Right lung (tissue), 5 donors: Measurements from ENCODE around the gene TSGA10IP. TPM values are rescaled to one million over a fixed set of nuclear protein-coding genes. Genes with fewer than 3 reads are reported as not detected.
"Not testable (repeated sequence)": the region's sequence is repeated elsewhere in the genome, so short reads cannot be mapped to it uniquely, and the experiment has no call there.

Experiments
- DNase-seq, 2 donors: peaks; one replicate each; pipeline ENCODE4 v3.0.0-alpha.2; 2013
- polyA plus RNA-seq, 5 donors: library from polyadenylated mRNA; unstranded; fragments of 120-200 nt; gene quantifications; one replicate each; pipeline versions ENCODE4 v1.2.1 to v1.2.3, GENCODE V29; 2013; ENCODE audit warnings: inconsistent platforms in 1 of 5, low replicate concordance in 1 of 5; ENCODE audit not compliant: insufficient read length in 5 of 5, insufficient read depth in 1 of 5

Gene TSGA10IP
- polyA plus RNA-seq, 5 donors = 0.21 to 0.62 (median 0.44) TPM

DNA sequence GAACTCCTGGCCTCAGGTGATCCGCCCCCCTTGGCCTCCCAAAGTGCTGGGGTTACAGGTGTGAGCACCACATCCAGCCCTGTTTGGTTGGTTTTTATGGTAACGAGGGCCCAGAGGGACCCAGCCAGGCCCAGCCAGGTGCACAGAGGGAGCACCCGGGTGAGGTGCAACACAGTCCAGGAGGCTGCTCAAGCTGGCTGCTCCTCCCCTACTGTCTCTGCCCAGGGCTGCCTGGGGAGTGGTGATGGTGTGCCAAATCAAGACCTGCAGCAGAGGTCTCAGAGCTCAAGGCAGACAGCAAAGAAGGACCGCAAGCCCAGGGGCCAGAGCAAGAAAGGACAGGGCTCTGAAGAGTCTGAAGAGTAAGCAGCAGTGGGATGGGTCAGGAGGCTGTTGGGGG is 1.4 kb downstream of the TSGA10IP start:
- no peak for DNase-seq

DNA sequence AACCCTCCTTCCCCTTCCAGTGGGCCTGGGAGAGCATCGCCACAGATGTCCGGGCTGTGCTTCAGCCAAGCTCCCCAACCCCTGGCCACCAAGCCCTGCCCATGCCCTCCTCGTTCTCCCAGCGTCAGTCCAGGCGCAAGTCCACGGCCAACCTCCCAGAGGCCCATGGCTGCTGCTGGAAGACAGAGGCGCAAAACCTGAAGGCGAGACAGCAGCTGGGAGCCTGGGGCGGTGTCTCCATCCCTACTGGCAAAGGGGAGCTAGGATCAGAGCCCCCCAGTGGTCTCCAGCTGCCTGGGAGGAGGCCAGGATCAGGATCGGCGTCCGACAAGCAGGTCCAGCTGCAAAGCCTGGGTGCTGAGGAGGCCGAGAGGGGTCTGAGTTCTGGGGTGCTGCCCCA is 1.9 kb downstream of the TSGA10IP start:
- no peak for DNase-seq

DNA sequence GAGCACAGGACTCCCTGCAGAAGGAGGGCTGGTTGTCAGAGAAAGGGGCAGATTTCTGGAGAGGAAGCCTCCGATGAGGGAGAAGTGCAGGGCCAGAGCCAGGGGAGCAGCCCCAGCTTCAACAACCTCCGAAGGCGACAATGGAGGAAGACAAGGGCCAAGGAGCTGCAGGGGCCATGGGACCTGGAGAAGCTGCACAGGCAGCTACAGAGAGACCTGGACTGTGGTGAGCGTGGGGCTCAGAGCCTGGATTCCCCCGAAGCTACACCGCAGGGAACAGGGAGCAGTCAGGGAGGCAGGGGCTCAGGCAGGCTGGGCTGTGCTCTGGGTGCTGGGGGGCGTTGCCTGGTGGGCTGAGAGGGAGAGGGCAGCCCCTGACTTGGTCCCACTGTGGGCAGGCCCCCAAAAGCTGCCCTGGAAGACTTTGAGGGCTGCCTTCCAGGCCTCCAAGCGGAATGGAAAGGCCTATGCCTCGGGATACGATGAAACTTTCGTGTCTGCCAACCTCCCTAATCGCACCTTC is 2.4 kb downstream of the TSGA10IP start:
- DNase-seq = no peak

DNA sequence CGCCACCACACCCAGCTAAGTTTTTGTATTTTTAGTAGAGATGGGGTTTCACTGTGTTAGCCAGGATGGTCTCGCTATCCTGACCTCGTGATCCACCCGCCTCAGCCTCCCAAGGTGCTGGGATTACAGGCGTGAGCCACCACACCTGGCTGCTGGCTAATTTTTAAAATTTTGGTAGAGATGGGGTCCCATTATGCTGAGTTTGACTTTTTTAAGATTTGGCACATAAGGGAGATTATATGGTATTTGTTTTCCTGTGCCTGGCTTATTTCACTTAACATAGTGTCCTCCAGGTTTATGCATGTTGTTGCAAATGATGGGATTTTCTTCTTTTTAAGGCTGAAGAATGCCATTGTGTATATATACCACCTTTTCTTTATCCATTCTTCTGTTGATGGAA is 5.4 kb downstream of the TSGA10IP start:
- not testable (repeated sequence) for DNase-seq

DNA sequence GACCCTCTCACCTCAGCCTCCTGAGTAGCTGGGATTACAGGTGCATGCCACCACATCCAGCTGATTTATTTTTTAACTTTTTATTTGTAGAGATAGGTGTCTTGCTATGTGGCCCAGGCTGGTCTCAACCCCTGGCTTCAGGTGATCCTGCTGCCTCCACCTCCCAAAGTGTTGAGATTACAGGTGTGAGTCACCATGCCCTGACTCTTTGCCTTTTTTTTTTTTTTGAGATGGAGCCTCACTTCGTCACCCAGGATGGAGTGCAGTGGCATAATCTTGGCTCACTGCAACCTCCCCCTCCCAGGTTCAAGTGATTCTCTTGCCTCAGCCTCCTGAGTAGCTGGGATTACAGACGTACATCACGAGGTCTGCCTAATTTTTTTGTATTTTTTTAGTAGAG is 6.4 kb downstream of the TSGA10IP start:
- not testable (repeated sequence) for DNase-seq

DNA sequence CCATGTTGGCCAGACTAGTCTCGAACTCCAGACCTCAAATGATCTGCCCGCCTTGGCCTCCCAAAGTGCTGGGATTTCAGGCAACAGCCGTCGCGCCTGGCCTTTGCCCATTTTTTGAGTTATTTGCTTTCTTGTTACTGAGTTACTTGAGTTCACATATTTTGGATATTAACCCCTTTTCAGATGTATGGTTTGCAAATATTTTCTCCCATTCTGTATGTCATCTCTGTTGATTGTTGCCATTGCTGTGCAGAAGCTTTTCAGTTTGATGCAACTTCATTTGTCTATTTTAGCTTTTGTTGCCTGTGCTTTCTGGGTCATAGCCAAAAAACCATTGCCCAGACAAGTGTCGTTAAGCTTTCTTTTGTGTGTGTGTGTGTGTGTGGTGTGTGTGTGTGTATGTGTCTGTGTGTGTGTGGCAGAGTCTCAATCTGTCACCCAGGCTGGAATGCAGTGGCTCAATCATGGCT is 6.8 kb downstream of the TSGA10IP start:
- DNase-seq = no peak

DNA sequence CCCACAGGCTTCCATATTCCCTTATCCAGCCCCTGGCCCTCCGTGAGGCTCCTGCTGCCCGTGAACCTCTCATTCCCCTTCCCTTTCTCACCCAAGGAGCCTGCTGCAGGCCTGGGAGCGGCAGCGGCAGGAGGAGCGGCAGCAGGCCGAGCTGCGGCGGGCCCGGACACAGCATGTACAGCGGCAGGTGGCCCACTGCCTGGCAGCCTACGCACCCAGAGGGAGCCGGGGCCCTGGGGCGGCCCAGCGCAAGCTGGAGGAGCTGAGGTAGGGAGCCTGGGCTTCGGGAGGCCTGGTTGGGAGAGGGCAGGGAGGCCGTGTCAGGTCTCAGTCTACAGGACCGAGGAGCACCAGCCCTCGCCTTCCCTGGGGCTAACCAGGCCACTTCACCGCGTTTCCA is 8.2 kb downstream of the TSGA10IP start:
- no peak for DNase-seq

DNA sequence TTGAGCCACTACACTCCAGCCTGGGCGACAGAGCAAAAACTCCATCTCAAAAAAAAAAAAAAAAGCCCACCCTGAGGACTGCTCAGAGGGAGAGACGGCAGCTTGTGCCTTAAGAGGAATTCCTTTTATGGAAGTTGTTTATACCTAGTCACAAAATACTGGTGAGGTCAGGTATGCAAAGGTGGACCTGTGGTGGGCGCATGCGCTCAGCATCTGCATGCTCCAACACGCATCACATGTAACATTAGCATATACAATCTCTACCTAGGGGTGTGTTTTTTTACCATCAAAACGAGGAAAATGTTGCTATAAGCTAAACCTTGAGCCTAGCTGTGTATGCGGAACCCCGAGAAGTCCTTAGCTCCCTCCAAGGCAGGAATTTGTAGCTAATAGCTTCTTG is 9.5 kb downstream of the TSGA10IP start:
- DNase-seq = no peak

DNA sequence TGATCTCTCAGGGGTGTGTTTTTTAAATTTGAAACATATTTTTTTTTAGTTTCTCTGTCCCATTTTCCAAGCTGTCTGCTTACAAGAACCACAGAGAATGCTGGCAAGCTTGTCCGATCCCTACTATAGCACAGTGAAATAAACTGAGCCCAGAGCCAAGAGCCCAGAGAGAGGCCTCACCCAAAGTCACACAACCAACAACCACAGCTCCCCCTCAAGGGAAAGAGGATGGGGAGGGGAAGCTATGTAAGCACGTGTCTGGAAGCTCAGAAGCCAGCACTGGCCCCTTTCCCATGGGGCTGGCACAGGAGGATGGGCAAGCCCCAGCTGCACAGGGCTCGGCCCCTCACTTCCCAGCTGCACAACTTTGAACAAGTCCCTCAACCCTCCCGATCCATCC is 13.0 kb downstream of the TSGA10IP start:
- no peak for DNase-seq

DNA sequence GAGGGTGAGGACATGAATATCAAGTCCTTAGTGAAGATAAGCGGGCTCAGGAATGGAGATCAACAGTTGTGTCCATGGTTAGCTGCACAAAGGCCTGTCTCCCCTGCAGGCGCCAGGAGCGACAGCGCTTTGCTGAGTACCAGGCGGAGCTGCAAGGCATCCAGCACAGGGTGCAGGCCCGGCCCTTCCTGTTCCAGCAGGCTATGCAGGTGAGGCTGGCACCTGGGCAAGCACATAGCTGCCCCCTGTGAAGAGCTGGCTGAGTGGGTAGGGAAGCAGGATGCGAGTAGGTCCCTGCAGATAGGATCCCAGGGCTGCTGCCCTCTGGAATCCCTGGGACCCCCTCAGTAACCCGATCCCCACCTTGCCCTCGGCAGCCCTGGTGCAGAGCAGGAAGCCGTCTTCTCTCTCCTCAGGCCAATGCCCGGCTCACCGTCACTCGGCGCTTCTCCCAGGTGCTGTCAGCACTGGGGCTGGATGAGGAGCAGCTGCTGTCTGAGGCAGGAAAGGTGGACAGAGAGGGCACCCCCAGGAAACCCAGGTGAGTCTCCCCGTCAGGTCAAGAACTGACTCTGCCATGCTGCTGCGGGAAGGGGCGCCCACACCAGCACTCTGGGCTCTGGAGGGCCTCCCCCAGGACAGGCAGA is 13.6 kb downstream of the TSGA10IP start:
- DNase-seq = no peak

DNA sequence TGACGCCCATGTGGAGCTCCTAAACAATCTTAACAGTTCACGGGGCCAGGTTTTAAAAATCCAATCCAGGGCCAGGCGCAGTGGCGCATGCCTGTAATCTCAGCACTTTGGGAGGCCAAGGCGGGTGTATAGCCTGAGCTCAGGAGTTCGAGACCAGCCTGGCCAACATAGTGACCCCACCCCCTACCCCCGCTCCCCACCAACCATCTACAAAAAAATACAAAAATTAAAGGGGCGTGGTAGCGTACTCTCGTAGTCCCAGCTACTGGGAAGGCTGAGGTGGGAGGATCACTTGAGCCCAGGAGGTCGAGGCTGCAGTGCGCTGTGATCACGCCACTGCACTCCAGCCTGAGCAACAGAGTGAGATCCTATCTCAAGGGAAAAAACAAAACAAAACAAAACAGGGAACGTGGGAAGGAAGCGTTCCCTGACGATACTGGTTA is 15.6 kb downstream of the TSGA10IP start:
- DNase-seq = no peak

DNA sequence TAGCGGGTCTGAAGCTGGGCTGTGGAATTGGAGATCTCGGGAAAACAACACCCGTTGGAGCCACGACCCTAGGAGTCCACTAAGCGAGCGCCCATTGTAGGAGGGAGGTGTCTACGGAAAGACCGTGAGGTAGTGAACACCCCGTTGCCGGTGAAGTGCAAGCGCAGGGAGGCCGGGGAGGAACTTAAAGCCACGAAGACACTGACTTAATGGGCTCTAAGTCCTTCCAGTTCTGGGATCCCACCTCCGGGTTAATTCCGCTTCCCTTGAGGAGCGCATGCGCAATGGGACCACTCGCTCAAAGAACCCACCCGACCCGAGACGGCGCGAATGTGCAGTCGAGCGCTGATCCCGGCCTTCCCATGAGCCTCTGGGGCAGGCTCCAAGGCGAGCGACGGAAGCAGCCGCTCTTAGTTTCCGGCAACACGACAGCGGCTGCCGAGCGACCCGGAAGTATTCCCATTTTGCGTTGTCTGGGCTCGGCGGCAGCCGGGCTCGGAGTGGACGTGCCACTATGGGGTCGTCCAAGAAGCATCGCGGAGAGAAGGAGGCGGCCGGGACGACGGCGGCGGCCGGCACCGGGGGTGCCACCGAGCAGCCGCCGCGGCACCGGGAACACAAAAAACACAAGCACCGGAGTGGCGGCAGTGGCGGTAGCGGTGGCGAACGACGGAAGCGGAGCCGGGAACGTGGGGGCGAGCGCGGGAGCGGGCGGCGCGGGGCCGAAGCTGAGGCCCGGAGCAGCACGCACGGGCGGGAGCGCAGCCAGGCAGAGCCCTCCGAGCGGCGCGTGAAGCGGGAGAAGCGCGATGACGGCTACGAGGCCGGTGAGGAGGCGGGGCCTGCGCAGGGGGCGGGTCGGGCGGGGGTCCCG is 16.2 kb downstream of the TSGA10IP start, which contains the start of gene SART1:
Gene SART1, plus strand, starts transcription at position 468 of the 874 bp plus-strand sequence. Its CDS starts 47 bp downstream, at position 515.
- DNase-seq = peak; percentile 96 to 97

DNA sequence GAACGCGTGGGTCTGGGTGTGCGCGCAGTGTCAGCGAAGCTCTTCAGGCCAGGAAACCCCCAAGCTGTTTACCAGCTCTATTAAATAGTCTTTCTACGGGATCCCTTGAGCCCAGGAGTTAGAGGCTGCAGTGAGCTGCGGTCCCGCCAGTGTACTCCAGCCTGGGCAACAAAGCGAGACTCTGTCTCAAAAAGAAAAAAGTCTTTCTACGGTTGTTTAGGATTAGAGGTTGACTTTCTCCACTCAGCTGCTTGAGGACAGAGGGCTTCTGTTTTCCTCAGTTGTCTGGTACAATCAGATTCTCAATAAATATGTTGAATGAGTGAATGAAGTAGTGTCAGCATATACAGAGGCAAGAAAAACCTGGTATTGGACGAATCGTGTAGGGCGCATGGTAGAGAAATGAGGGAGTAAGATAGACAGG is 16.9 kb downstream of the TSGA10IP start:
- no peak for DNase-seq

DNA sequence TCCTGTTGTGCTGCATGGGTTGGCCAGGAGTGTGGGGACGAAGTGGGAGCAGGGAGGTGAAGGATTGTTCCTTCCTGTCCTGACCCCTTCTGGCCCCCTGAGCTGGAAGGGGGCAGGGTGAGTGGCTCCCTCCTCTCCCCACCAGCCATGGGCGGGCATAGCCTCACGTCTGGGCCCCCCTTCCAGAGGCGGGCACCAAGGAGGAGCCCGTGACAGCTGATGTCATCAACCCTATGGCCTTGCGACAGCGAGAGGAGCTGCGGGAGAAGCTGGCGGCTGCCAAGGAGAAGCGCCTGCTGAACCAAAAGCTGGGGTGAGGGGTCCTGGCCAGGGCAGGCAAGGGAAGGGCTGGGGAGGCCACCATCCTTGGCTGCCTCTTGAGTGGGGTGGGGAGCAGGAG is 19.6 kb downstream of the TSGA10IP start:
- no peak for DNase-seq

DNA sequence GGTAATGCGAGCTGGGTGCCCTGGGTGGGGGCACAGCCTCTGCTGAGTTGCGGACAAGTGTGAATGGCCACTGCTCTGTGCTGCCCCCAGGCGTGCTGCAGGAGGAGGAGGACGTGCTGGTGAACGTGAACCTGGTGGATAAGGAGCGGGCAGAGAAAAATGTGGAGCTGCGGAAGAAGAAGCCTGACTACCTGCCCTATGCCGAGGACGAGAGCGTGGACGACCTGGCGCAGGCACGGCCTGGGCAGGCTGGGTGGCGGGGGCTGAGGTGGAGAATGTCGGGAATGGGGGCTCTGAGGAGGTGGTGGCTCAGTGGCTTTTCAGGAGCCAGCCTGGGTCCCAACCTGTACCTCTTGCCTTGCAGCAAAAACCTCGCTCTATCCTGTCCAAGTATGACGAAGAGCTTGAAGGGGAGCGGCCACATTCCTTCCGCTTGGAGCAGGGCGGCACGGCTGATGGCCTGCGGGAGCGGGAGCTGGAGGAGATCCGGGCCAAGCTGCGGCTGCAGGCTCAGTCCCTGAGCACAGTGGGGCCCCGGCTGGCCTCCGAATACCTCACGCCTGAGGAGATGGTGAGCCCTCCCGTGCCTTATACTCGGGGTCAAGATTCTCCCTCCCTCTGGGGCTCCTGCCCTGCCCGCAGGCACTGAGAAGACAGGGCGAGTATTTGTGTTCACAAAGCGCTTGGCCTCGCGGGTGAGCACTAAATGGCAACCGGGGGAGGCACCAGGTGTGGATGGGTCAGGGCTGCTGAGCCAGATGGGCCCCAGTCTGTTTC is 20.9 kb downstream of the TSGA10IP start:
- DNase-seq = no peak

DNA sequence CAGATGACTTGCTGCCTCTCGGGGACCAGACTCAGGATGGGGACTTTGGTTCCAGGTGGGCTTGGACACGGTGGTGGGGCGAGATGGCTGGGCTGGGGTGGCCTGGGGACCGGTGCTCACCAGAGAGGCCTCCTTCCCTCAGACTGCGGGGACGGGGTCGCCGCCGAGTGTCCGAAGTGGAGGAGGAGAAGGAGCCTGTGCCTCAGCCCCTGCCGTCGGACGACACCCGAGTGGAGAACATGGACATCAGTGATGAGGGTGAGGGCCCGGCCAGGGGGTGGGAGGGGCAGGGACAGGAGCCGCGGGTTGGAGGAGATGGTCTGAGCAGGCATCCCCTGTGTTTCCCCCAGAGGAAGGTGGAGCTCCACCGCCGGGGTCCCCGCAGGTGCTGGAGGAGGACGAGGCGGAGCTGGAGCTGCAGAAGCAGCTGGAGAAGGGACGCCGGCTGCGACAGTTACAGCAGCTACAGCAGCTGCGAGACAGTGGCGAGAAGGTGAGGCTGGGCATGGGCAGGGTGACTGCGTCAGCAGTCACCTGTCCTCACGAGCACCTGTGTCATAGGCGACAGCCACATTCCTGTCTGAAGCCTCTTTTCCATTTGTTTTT is 22.2 kb downstream of the TSGA10IP start:
- DNase-seq = no peak

DNA sequence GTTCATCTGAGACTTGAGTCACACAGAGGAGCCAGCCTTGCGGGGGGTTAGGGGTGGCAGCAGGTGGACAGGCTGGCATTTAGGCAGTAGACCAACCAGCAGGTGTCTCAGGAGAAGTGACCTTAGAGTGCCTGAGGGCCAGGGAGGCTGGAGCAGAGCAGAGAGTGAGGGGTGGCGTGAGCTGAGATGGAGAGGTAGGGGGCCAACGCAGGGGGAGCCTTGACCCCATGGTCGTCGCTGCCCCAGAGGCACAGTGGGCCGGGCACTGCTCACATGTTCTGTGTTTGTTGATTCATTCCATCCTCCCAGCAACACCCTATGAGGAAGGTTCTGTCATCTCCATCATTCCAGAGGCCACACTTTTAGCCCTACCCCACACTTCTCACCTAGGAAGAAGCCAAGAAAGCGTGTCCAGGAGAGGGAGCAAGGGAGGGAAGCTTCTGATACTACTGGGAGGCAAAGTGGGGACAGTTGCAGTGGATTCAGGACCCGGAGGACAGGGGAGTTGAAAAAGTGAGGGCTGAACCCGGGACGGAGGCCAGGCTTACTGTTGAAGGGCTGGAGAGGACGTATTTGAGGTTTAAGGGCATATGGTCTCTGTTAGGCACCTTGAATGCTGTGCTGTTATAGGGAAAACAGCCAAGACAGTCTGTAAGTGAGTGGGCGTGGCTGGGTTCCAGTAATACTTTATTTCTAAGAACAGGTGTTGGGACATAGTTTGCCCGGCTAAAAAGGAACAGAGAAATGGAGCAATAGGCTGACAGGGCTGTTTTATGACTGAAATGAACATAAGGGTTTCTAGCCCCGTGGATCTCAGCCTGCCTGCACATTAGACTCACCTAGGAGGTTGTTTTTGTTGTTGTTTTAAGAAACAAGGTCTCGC is 23.6 kb downstream of the TSGA10IP start:
- no peak for DNase-seq

DNA sequence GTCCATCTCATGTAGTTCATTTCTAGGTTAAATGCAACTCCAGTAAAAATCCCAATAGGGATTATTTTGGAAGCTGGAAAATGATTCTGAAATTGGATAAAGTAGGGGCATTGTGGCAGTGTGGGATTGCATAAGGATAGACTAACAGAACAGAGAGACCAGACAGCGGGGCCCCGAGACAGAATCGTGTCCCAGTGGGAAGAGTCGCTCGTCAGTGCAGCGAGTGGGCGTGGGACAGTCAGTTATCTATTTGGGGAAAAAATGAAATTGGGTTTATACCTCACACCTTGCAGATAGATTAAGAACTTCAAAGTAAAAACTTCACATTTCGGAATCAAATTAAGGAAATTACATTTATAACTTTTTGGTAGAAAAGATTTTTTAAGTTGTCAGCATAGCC is 26.8 kb downstream of the TSGA10IP start:
- DNase-seq = no peak

DNA sequence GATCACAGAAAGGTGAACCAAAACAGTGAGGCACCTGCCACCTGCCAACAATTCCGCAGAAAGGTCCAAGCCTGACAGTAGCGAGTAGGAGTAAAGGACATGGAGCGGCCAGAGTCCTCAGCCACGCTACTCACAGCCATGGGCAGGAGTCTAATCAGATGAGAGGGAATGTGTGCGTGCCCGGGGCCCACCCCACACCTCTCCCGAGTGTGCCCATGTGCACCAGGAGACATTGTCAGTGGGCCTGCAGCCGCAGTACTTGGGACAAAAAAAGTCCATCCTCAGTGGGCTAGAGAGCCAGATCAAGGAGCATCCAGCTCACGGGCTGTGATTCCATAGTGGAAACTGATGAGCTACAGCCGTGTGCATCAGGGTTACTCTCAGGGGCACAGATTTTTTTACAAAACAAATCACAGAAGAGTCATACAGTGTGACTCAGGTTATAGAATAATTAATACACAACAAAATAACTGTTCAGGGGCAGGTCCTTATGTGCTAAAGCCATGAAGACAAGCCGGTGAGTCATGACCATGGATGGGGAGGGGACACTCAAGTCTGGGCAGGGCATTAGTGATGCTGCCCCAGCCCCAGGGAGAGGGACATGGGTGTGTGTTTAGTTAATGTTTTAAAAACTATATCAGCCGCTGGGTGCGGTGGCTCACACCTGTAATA is 28.3 kb downstream of the TSGA10IP start:
- no peak for DNase-seq

DNA sequence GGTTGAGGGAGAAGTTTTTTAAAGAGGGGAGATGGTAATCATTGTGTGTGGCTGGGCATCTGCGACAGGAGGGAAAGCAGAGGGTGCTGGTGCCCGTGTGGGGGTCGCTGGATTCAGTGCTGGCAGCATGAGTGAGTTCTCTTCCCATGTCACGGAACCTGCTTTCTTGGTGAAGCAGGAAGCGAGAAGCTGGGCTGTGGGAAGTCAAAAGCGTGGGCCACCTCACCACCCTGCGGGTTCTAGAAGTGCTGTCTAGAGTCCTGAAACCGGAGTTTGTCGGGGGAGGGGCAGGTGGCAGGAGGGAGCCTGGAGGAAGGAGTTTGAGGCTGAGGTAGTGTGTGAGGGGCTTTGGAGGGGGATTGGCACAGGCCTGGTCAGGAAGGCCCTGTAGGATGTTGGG is 30.5 kb downstream of the TSGA10IP start:
- DNase-seq = no peak
